HK-2 (cell line): Measurements from ENCODE around the gene ARHGEF16.

Experiments used
- DNase-seq: peaks from one replicate; pipeline ENCODE4 v3.0.0-alpha.2; 2018; ENCODE audit not compliant: unreplicated experiment

The ARHGEF16 gene

DNA sequence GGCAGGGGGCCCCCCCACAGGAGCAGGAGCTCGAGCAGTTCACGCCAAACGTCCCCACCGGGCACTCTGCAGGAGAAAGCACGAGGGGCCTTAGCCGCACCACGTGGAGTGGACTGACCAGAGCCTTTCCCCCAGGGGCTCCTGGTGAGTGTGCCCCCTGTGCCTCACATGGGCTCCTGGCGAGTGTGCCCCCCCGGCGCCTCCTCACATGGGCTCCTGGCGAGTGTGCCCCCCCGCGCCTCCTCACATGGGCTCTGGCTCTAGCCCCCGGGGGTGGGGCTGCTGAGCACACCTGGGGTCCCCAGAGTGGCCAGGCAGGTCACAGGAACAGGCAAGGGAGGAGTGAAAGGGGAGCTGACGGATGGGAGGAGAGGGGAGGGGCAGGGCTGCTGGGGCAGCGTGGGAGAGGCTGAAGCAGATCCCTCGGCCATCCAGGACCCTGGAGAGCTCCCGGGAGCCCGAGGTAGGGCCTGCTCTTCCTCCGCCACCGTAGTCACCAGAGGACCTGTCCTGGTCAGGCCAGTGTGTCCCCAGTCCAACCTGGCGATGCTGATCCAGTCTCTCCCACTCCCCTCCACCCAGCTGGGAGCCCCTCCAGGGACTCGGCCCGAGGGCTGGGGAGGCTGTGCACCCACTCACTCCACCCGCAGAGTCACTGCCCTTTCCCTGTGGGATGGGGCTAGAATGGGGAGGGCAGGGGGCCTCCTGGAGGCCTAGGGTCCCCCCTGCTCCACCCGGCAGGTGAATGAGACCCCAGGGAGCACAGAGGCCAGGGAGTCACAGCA, 47.6 kb downstream of the ARHGEF16 start:
- DNase-seq = peak; percentile 69

DNA sequence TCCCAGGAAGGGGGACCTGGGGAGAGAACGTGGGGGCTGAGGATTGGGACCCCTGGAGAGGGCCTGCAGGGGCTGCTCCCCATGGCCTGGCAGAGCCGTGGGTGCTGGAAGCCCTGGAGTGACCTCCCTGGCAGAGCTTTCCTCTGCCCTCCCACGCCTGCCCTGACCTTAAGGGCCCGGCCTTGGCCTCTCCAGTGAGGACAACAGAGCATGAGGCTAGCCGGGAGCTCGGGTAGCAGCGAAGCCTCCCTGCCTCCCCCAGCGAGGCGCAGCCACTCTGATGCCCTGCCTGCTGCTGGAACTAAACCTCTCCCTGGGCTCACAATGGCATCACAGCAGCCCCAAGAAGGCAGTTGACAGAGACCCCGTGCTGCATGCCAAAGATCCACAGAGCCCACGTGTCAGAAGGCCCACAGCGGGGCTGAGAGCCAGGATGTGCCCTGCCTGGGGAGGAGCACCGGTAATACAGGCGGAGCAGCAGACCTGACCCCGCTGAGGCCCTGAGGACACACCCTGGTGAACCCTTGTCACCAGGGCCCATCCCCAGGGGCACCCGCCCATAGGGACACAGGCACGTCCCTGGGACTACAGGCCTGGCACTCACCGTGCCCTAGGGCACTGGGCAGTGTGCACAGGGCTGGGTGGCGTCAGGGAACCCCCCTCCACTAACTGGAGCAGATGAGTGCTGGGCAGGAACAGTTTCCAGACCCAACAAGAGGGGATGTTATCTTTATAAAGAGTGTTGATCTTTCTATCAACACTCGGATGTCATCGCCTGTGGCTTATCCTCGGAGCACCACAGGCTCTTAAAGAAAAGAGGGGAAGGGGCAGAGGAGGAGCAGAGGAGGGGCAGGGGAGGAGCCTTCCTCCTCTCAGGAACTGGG, 48.4 kb downstream of the ARHGEF16 start:
- DNase-seq = no peak

DNA sequence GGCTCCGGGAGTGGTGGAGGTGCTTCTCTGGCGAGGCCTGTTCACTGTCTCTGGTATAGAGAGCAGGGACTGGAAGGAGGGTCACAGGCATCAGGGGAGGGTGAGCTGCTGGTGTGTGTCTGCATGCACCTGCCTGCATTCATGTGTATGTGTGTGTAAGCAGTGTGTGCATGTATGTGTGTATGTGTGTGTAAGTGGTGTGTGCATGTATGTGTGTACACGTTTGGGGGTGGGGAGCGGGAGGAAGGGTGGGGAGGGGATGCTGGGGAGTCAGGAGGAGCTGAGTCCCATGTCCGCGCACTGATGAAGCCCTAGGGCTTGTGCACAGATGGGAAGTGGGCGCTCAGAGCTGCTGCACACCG, 49.0 kb downstream of the ARHGEF16 start:
- no peak for DNase-seq

DNA sequence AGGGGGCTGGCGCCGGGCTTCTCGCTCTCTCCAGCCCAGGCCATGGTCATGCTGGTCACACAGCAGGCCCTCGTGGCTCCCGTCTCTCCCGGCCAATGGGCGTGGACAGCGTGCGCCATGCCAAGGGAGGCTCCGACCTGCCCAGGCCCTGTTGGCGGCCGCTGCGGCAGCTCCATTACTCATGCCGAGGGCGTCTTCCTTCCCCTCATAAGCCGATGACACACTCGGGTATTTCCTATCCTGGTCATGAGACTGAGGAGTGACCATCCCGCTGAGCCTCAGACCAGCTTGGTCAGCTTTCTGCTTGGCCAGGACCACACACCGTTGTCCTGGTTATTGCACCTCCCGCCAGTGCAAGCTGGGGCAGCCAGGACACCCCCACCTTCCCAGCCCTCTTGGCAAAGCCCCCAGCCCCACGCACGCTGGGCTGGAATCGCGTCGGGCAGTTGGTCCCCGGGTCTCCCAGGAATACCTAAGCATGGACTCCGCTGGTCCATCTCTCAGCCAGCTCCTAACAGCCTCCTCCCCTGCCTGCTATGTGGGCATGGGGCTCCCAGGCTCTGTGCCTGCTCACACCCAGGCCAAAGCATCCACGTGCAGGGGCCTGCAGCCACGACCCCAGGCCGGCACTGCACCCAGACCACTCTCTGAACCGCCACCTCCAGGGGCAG, 49.8 kb downstream of the ARHGEF16 start:
- peak; percentile 94 for DNase-seq

DNA sequence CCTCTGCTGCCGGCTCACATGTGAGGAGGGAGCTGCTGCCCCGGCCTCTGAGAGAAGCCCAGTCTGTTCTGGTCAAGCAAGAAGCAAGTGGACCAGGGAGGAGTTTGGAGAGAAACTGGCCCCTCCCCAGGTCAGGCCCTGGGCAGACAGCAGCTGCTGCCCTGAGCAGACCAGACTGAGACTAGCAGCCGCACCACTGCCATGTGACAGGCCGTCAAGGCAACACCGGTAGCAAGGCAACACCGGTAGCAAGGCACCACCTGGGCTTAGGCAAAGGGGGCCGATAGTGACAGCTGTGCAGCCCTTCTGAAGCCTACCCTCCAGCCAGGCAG, 50.3 kb downstream of the ARHGEF16 start:
- peak; percentile 31 for DNase-seq

DNA sequence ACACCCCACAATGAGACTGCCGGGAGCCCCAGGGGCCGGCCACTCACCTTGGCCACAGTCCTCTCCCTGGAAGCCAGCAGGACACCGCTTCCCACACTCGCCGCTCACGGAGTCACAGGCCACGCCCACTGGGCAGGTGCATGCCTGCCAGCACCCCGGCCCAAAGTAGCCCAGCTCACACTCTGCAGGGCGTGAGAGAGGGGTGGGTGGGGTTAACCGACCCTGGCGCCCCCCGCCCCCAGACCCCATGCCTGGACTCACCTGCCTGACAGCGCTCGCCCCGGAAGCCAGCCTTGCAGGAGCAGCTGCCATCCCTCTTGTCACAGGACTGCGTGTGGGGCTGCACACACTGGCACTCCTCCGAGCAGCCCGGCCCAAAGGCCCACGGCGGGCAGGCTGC, 50.7 kb downstream of the ARHGEF16 start:
- DNase-seq = no peak

DNA sequence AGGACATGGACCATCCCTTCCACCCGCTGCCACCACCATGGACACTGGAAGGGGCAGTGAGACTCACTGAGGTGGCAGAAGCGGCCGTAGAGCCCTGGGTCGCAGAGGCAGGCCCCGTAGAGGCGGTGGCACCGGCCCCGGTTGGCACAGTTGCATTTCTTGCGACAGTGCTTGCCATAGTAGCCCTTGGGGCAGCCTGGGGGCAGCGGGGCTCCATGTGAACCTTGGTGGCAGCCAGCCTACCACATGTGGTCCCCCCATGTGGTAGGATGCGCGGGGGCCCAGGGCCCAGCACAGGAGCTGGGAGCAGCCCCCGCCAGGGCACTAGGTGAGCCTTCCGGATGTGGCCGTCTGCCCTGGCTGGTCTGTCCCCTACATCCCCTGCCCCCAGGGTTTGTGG, 51.6 kb downstream of the ARHGEF16 start:
- no peak for DNase-seq

DNA sequence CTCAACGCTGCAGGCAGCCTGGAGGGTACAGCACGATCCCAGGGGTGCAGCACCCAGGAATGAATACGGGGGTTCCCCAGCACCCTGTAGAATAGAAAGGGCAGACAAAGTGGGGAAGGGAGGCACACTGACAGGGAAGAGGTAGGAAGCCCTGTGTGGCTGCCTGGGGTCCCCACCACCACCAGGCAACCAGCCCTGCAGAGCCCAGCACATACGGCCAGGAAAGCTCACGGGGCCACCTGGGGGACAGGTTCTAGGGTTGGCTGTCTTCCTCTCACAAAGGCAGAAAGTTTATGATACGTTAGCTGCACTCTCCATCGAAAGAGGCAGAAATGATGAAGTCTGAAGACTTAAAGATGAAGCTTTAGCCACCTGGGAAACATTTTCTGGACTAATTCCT, 52.5 kb downstream of the ARHGEF16 start:
- DNase-seq = no peak

DNA sequence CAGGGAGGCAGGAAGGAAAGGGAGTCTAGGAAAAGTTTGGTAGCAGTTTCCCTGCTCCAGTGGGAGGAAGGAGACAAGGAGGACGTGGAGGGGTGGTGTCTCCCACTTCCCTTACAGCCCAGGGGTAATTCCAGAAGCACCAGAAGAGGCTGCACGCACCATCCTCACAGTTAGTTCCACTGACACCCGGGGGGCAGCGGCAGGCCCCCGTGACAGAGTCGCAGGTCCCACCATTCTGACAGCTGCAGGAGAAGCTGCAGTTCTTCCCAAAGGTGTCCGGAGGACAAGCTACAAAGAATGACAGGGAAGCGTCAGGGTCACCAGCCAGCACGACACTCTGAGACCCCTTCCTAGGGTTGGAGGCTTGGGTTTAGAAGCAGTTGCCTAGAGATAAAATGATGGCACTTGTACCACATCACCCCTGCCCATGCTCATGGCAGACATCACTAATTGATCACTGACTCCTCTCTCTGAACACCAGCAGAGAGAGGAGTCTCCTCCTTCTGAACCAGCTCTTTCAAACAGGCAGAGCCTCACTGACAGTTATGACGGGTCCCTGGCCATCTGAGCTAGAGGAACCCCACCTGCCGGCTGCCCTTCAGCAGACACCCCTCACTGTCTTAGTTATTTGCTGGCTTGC, 53.3 kb downstream of the ARHGEF16 start:
- DNase-seq = no peak

DNA sequence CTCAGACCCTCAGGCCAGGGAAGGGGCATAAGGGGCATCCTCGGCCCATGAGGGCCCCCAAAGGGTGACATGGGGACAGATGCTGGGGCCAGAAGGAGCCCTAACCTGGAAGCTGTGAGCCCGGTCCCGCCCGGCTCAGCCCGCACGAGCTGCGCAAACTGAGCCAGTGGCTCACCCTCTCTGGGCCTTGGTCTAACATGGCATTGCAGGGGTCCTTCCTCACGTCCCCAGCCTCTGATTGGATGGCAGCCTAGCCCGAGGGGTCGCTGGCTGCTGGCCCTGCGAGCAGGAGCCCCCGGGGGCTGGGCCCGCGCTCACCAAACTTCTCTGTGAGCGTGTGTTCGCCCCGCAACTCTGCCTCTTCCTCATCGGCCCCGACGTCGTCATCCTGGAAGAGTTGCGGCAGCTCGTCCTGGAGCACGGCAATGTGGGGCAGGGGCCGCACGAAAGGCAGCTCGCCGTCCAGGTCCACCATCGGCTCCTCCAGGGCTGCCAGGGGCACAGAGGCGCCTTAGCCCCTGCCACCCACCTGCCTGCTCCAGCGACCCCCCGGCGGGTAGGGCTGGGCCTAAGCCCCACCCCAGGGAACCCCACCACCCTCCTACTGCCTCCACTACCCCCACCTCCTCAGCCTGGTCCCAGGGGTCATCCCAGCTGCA, 54.4 kb downstream of the ARHGEF16 start:
- no peak for DNase-seq

DNA sequence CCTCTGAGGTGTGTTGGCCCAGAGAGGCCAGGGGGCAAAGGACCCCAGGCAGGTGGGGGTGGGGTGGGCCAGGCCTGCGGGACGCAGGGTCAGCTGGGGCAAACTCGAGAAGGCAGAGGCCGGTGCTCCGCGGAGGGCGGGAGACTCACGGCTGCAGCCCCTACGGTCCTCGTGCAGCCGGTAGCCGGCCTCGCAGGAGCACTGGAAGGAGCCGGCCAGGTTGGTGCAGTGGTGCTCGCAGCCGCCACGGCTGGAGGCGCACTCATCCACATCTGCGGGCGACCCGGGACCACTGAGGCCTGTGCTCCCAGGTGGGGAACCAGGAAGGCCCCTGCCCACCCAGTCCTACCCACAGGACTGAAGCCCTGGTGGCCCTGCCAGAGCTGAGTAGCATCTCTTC, 55.3 kb downstream of the ARHGEF16 start:
- DNase-seq = no peak

DNA sequence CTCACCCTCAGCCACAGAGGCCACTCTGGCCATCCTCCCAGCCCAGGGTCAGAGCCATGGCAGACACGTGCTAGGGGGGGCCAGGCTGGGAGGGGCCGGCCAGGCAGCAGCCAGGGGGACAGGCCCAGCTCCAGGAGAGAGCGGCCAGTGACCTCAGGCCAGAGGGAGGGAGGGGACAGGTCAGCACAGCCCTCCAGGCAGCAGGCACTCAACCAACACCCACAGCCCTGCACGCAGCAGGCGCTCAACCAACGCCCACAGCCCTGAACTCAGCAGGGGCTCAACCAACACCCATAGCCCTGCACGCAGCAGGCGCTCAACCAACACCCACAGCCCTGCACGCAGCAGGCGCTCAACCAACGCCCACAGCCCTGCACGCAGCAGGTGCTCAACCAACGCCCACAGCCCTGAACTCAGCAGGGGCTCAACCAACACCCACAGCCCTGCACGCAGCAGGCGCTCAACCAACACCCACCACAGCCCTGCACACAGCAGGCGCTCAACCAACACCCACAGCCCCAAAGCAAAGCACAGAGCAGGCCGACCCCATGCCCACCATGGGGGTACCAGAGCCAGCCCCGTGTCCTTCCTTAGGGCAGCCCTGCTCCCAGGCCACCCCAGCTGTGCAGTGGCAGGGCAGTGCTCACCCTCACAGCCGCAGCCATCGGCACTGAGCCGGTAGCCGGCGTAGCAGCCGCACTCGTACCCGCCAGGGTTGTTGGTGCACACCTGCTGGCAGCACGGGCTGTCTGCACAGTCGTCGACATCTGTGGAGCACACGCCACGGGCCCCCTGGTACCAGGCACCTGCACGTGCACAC, 55.9 kb downstream of the ARHGEF16 start:
- no peak for DNase-seq

DNA sequence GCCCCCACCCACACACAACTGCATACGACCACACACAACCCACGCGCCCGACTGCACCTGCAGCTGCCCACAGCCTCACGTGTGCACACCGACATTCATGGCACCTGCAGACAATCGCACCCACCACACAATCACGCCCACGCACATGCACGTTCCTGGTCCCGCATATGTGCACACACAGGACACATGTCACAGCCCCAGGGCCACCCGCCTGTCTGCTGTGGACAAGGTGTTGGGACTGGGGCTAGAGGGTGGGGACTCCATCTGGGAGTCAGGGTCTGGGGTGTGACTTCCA, 56.4 kb downstream of the ARHGEF16 start:
- DNase-seq = no peak

DNA sequence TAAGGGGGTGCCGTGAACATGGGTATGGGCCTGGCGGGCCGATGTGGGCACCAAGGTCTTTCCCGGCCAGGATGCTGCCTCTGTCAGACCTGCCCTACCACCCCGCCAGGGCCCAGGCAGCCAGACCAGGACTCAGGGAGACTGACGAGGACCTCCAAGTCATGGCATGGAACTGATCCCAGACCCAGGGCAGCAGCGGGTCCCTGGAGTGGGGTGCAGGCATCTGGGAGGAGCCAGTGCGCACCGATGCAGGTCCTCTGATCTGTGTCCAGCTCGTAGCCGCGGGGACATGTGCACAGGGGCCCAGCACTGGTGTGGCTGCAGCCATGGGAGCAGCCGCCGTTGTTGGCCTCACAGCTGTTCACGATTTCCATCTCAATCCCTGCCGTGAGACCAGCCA, 56.8 kb downstream of the ARHGEF16 start:
- DNase-seq = no peak

DNA sequence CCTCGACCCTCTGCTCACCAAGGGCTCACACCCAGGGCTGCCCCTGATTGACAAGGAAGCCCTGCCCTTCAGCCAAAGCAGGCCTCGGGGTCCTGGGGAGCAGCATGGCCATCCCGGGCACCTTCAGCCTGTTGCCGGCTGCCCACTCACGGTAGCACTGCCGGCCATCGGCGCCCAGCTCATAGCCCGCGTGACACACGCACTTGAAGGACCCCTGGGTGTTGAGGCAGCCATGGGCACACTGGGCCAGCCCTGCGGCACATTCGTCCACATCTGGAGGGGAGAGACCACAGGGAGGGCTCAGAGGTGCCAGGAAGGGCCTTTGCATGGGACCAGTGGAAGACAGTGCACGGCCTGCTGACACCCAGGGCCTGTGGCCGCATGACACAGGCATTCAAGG, 57.4 kb downstream of the ARHGEF16 start:
- DNase-seq = no peak

DNA sequence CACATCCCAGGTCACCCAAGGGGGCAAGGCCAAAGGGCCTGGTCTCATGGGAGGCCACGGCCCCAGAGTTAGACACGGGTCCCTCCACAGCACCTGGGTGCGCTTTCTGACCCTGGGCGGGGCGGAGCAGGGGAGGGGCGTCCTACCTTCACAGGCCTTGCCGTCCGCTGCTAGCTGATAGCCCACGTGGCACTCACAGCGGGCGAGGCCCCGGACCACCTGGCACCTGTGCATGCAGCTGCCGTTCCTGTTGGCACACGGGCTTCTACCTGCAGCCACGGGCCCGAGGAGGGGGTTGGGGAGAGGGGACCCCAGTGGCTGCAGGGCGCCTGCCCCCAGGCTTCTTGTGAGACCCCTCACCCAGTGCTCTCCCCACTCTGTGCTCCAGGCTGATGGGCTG, 59.9 kb downstream of the ARHGEF16 start:
- DNase-seq = no peak

DNA sequence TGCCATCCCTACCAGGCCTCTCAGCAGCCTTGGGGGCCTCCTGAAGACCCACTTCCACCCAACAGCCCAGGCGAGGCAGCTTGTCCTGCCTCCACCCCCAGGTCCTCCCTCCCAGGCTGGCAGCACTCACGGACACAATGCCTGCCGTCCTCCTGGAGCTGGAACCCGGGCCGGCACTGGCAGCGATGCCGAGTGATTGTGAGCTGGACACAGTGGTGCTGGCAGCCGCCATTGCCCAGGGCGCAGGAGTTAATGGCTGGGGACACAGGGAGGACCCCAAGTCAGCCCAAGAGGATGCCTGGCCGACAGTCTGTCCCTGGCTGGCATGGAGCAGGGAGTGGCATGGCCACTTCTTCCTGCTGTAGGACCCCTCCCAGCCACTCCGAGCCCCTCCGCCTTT, 60.8 kb downstream of the ARHGEF16 start:
- DNase-seq = no peak

DNA sequence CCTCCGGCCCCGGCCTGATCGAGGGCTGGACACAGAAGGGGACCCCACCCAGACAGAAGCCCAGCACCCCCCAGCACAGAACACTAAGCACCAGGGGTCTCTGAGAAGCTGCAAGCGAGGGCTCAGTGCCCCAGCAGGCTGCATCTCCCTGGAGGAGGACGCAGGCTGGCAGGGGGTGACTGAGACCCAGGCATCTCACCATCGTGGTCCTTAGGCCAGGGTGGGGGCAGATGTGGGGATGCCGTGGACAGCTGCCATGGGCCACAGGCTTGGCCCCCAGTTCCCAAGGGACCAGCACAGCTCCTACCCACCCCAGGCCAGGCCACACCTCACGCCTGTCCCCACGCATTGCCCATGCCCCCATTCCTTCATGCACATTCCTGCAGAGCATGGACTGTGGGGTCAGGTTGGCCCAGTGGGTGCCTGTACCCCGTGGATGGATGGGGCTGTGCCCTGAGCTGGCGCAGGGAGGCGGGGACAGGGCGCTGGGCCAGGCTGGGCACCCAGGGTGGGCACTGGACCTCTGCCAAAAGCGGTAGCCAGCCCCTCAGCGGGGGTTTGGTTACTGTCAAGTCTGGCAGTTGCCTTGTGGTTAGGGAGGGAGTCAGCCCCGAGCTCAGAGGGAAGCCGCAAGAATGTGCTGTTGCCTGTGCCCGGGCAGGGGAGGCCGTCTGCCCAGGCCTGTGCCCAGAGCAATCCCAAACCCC, 61.5 kb downstream of the ARHGEF16 start:
- DNase-seq = peak; percentile 59

DNA sequence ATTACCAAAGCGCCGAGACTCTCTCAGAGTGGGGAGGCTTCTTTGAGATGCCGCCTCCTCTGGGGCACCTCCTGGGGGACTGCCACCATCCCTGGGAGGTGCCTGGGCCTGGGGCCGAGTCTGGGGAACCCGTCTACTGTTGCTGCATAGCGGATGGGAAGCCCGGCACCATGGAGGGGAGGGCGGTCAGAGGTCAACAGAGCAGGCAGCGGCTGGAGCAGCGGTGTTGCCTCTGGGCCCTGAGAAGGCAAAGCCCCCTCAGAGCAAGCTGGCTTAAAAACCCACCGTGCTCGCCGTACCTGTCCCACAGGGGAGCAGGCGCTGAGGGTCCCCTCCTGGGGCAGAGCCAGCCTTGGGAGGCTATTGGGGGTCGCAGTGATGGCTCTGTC, 62.0 kb downstream of the ARHGEF16 start:
- DNase-seq = no peak

DNA sequence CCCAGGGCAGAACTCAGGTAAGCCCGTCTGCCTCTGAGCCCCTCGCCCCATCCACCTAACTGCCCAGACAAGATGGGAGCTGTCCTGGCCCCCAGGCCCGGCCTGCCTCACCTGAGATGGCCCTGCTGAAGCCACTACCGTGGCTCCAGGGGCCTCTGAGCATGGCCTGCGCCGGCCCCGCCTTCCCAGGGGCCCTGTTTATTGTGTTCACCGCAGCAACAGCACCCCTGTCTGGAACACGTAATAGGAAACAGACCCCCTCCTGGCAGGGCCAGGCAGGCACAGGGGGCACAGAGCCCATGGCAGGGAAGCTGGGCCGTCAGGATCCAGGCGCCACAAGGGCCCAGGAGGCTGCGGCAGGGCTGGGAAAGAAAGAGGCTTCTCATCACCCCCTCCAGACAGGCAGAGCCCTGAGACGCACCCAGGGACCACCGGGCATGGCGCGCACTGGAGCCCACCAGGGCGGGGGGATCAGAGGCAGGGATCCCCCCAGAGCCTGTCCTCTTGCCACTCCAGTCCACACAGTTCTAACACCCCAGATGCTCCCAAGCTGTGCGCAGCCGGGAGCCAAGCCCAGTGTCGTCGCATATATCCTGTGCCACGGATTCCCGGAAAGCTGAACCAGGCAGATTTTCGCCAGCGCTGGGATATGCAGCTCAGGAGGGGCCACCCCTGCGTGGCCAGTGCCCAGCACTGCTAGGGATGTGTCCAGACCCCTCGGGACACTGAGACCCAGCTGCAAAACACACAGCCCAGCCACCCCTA, 62.6 kb downstream of the ARHGEF16 start:
- no peak for DNase-seq
